Cardiac septum (tissue), 1 donor: ENCODE results near the gene CSK. TPM values are rescaled to one million over a fixed set of nuclear protein-coding genes. Genes with fewer than 3 reads are reported as not detected.

Experiments used
- DNase-seq: peaks from one replicate; pipeline ENCODE4 v3.0.0-alpha.2; 2020; ENCODE audit warnings: low spot score
- intact Hi-C: fragments of 100-400 bp; cut with DNase I; formaldehyde crosslinking; loops from one replicate; pipeline ENCODE4 v1.14.0; 2022
- total RNA-seq: library from RNA; stranded (reverse); fragmentation: NEBNext Ultra II Directional; extraction: Animal tissue kit (Norgen Biotek cat#: 25700); gene quantifications from one replicate; pipeline ENCODE4 v1.2.1, GENCODE V29; 2021
- donor health status: DM: no; HTN: no; CAD: no.

CSK gene
- total RNA-seq, 1 donor from 2014 or later, result 29.5 TPM

- intact Hi-C loops, result no loop called here
Measured at GRCh38 chr15:74815961-74816360, 34.1 kb downstream of the CSK start.

DNA sequence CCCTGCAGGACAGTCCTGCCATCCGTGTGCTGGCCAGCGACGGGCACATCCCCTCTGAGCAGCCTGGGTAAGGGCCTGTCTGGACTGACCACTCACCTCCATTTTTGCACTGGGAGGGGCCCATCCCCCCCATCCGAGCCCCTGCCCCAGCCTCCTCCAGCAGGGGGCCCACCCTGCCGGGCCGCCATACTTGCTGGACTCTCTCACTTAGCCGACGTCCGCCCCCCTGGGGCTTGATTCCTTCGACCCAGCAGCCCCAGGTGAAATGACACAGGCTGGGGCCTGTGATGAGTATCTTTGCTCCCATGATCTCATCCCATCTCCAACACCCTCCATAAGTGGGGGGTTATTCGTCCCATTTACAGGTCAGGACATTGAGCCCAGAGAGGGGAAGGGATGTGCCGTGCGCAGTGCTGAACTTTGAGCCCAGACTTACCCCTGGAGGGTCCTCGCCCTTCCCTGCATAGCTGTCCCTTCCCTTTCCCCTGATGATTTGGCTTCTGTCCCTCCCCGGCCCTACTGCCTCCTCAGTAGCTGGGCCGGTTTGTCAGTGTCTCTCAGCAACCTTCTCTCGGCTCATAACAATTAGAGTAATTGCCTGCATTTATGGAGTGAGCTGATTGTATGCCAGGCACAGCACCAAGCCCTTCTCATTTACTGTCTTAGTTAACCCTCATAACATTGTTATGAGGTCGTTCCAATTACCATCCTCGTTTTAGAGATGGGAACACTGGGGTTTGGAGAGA is 34.9 kb downstream of the CSK start:
- intact Hi-C loops, result no loop called here
- no peak for DNase-seq

More at GRCh38 chr15:74815961-74816360, 34.1 kb downstream of the CSK start:
- DNase-seq, result no peak

DNA sequence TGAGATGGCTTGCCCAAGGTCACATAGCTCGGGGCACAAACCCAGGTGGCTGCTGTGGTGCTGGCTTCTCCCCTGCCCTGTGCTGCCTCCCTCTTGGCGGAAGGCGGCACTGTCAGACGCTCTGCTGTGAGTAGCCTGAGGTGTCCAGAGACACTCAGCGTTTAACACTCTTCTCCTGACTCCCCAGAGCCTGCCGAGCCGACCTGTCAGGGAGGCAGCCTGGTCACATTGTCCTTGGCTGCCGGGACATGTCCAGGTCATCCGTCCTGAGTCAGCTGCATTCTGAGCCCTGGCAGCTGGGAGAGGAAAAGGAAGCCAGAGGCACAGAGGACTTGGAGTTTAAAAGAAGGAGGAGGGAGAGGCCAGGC is 35.5 kb downstream of the CSK start:
- DNase-seq, result no peak
- intact Hi-C loops, result no loop called here

DNA sequence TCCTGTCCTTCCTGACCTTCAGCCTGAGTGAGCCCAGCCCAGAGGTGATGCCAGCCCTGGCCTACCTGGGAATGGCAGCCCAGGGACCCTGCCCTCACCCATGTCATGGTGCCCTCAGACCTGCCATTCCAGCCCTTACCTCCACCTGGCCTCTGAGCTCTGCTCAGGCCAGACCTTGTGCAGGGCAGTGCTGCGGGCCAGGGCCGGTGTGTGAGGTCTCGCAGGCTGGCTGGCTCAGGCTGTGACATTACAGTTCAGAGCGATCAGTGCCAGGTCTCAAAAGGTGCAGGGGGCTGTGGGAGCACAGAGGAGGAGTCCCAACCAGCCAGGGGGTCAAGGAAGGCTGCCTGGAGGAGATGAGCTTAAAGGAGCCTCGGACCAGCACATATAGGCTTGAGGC is 38.2 kb downstream of the CSK start:
- DNase-seq, result no peak
- intact Hi-C loops, result no loop called here

DNA sequence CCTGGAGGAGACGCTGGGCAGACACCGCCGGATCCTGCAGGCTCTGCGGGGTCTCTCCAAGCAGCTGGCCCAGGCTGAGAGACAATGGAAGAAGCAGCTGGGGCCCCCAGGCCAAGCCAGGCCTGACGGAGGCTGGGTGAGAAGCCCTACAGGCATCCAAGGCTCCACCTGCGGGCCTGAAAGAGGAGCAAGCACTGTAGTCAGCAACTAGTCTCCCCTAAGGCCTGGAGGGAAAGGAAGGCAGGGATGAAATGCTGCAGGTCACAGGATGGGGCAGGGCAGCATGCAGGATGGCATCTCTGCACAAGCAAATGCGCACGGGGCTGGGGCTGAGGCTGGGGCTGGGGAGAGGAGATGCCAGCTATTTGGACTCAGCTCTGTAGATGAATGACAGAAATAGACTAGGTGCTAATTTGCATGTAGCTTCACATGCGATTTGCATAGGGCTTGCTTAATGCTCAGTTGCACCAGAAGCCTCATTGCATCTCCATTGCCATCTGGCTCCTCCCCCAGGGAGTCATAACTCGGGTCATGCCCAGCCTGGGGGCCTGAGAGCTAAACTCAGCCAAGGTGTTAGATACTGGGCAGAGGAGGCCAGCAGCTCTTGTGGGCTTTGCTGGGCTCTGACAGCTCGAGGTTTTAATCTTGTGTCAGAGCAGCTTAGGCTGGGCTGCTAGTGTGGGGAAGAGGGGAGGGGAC is 39.4 kb downstream of the CSK start:
- intact Hi-C loops, result no loop called here
- no peak for DNase-seq

DNA sequence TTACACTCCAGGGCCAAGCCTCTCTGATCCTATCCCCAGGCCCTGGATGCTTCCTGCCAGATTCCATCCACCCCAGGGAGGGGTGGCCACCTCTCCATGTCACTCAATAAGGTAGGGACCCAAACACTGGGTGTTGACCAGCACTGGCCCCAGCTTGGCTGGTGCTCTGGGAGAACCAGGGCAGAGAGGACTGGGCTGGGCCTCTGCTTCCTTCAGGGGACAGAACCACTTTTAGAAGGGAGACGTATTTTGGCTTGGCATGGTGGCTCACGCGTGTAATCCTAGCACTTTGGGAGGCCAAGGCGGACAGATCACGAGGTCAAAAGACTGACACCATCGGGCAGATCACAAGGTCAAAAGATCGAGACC is 39.9 kb downstream of the CSK start:
- intact Hi-C loops, result no loop called here
- DNase-seq, result no peak

GRCh38 chr15:74822233-74822632 is 40.4 kb downstream of the CSK start:
- DNase-seq, result no peak
- intact Hi-C loops, result no loop called here

GRCh38 chr15:74823324-74823723 is 41.4 kb downstream of the CSK start:
- DNase-seq, result no peak
- intact Hi-C loops, result no loop called here

- DNase-seq, result no peak
- intact Hi-C loops, result no loop called here
Measured at GRCh38 chr15:74824976-74825375, 43.1 kb downstream of the CSK start.

DNA sequence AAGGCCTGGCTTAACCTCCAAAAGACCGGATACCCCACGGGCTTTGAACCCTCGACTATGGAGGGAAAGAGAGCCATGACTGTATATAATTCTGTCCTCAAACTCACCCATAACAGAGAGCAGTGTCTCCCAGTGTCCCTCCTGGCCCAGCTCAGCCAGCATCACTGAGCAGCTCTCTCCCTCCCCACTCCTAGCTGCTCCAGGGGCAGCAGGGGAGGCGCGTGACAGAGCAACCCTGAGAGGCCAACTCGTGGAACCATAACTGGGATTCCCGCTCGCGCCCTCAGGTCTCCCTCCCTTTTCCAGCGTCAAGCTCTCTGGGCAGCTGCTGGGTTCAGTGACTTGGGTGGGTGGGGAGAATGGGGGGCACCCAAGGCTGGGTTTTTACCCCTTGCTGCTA is 44.0 kb downstream of the CSK start:
- intact Hi-C loops, result no loop called here

GRCh38 chr15:74826364-74826819 is 44.5 kb downstream of the CSK start, which contains the start of gene CPLX3:
TSS of gene CPLX3 (plus strand) at chr15:74826627. CDS start at chr15:74826704, 77 bp downstream.
- DNase-seq, result no peak
- intact Hi-C loops, result no loop called here

More for the DNA sequence above, 44.0 kb downstream of the CSK start:
- no peak for DNase-seq

DNA sequence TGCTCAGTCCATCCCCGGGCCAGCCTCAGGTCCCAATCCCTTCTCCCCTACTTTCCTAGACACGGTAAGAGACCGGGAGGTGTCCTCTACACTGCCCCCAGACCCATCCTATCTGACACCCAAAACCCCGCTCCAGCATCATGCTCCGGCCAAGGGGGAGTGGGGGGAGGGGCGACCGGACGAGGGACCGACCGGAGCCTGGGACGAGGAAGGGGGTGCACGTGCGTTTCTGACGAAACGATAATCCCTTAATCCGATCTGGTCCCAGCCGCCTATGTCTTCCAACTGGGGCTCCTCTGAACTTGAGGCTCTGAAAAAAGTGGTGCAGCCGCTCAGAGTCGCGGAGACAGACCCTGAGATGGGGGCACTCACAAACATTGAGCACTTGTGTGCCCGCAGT is 45.0 kb downstream of the CSK start:
- intact Hi-C loops, result no loop called here
- DNase-seq, result no peak

DNA sequence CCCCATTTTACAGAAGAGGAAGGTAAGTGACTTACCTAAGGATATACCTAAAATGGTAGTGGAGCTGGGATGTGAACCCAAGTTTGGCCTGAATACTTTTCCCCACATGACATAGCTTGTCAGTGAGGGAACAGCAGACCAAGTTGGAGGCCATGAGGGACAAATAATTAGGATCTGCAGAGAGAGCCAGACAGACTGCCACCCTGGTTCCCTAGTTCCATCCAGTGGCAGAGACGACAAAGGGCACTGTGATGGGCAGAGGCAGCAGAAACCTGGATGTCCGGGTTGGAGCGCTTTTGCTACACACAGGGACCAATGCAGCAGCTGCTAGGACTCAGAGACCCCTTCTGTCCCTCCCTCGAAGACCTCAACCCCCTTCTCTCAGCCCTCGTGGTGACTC is 45.7 kb downstream of the CSK start:
- intact Hi-C loops, result no loop called here
- no peak for DNase-seq

GRCh38 chr15:74828835-74829234 is 47.0 kb downstream of the CSK start:
- no peak for DNase-seq
- intact Hi-C loops, result no loop called here

GRCh38 chr15:74829486-74829885 is 47.6 kb downstream of the CSK start:
- intact Hi-C loops, result no loop called here
- DNase-seq, result no peak

- no peak for DNase-seq
- intact Hi-C loops, result no loop called here
Measured at GRCh38 chr15:74829991-74830390, 48.1 kb downstream of the CSK start.

- intact Hi-C loops, result no loop called here
- DNase-seq, result no peak
Measured at GRCh38 chr15:74830868-74831267, 49.0 kb downstream of the CSK start.

DNA sequence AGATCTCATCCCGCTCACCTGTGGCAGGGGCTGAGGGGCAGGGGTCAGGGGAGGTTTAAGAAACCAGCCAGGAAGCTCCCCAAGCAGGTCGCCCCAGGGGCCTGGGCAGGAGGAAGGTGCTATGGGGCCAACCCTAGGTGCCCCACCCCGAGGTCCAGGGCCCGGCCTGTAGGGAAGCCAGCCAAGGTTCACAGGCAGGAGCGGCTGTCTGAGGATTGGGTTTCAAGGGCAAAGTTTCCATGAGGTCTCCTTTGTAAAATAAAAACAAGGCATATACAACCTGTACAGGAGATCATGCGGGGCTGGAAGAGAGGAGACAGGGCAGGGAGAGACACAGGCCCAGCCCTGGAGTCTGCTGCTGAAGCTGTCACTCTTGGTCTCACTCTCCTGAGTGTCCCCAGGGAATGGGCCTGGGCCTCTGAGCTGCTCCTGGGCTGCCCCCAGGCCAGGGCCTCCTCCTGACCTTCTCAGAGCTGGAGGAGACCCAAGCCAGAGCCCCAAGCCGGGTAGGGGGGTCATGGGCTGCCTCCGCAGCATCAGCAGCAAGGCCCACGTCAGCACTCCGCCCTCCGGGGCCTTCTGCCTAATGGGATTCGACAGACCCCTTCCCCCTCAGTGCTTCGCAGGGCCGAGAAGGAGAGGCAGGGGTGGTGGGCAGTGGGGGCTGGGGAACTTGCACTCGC is 50.1 kb downstream of the CSK start:
- no peak for DNase-seq
- intact Hi-C loops, result no loop called here

DNA sequence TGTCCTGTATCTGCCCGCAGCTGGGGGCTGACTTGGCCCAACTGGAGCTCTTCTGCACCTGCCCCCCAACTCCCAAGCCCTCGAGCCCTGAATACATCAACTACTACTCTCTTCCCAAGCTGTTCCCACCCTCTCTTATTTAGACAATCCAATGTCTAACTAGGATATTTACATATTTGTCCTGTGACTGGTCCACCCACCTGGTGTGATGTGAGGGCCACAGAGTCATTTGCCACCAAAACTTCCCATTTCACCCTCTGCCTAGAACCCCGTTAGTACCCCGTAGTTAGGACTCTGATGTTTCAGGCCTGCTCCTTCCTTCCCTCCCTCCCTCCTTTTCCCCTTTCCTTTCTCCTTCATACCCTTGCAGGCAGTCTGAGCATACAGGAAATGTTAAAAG is 50.9 kb downstream of the CSK start:
- intact Hi-C loops, result no loop called here
- no peak for DNase-seq

DNA sequence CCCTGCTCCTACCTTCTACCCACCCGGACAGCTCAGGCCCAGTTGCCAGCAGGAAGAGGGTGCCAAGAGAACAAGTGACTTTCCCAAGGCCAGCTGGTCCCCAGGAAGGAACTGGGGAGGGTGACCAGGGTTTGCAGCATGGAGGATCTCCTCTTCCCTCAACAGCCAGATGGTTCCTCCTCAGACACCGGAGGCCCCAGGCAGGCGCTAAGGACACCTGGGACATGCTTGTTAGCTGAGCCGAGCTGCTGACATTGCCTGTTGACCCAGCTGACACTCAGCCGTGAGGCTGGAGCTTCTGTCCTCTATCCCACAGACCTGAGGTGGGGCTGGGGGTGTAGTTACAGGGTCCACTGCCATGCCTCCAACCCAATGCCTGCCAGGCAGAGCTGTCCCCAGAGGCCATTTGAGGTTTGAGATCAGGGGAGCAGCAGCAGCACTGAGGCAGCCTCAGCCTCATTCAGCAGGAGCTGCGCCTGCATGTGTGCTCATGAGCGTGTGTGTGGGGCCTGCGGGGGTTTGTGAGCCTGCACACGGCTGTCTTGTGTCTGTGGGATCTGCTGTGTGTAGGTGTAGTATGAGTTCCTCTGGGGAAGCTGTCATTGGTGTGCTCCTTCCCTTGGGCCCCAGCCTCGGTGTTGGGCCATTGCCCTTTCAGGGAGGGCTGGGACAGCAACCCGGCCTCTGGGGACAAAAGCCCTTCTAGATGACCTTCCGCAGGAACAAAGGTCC is 51.7 kb downstream of the CSK start:
- intact Hi-C loops, result no loop called here
- no peak for DNase-seq
